HepG2 (cell line): ENCODE data around the gene FAM78A. TPM values are rescaled to one million over a fixed set of nuclear protein-coding genes. Genes with fewer than 3 reads are reported as not detected.

Experiments
- AKNA ChIP-seq: sonication (generic); formaldehyde crosslinking; IDR thresholded peaks from 2 replicates; pipeline ENCODE4 v1.4.0; 2020; ENCODE audit warnings: missing genetic modification reagents, borderline replicate concordance
- ARNT2 ChIP-seq: sonication (generic); formaldehyde crosslinking; IDR thresholded peaks from 2 replicates; pipeline ENCODE4 v1.8.0; 2022; ENCODE audit warnings: mild to moderate bottlenecking, low read depth, missing genetic modification reagents, moderate library complexity
- CHCHD3 ChIP-seq: sonication (generic); formaldehyde crosslinking; IDR thresholded peaks from 2 replicates; pipeline ENCODE4 v1.8.0; 2022; ENCODE audit warnings: mild to moderate bottlenecking, missing genetic modification reagents, moderate library complexity
- GTF3A ChIP-seq: sonication (generic); formaldehyde crosslinking; conservative IDR thresholded peaks from 2 replicates; pipeline ENCODE4 v1.4.0; 2020; ENCODE audit warnings: mild to moderate bottlenecking, missing genetic modification reagents
- ISL2 ChIP-seq: sonication (generic); formaldehyde crosslinking; IDR thresholded peaks from 2 replicates; pipeline ENCODE4 v1.5.0; 2020; ENCODE audit warnings: missing genetic modification reagents
- MIXL1 ChIP-seq: IDR thresholded peaks from 2 replicates; pipeline ENCODE4 v1.6.1; 2016
- MXD1 ChIP-seq: sonication (generic); formaldehyde crosslinking; IDR thresholded peaks from 2 replicates; pipeline ENCODE4 v1.4.0; 2020; ENCODE audit warnings: mild to moderate bottlenecking, missing genetic modification reagents
- NFYC ChIP-seq: IDR thresholded peaks from 2 replicates; pipeline ENCODE4 v1.6.1; 2016; ENCODE audit warnings: missing genetic modification reagents, missing compliant biosample characterization
- PBX3 ChIP-seq: sonication (generic); formaldehyde crosslinking; IDR thresholded peaks from 2 replicates; pipeline ENCODE4 v1.8.1; 2023; ENCODE audit warnings: missing genetic modification reagents, inconsistent platforms, borderline replicate concordance
- PHF8 ChIP-seq: sonication (generic); formaldehyde crosslinking; IDR thresholded peaks from 2 replicates; pipeline ENCODE4 v1.5.0; 2020; ENCODE audit warnings: missing genetic modification reagents
- POLR2AphosphoS2 ChIP-seq: IDR thresholded peaks from 2 replicates; pipeline ENCODE4 v1.6.1; 2011; ENCODE audit warnings: low read depth, low read length, improper control_type of control experiment
- RCOR2 ChIP-seq: IDR thresholded peaks from 2 replicates; pipeline ENCODE4 v1.6.1; 2016; ENCODE audit warnings: missing biosample characterization, missing genetic modification reagents
- SP1 ChIP-seq, 2 experiments: fragments of 450-650 bp in 1 of 2; sonication (generic) in 1 of 2; formaldehyde crosslinking in 1 of 2; IDR thresholded peaks; 2 replicates each; pipeline versions ENCODE4 v1.4.0 to v1.6.1; 2016 to 2020; ENCODE audit warnings: missing genetic modification reagents in 1 of 2
- SRSF4 ChIP-seq: fragments of 200-400 bp; formaldehyde crosslinking; IDR thresholded peaks from one replicate; pipeline ENCODE4 v1.6.1; 2018; ENCODE audit warnings: mild to moderate bottlenecking, low read depth, low read length, moderate library complexity; ENCODE audit not compliant: poor library complexity, severe bottlenecking
- SUZ12 ChIP-seq: fragments of 150-350 bp; IDR thresholded peaks from 2 replicates; pipeline ENCODE4 v1.6.1; 2014; ENCODE audit warnings: low read depth, low read length
- SYNCRIP ChIP-seq: fragments of 200-400 bp; formaldehyde crosslinking; IDR thresholded peaks from 2 replicates; pipeline ENCODE4 v1.6.1; 2018; ENCODE audit warnings: mild to moderate bottlenecking, low read depth, low read length; ENCODE audit not compliant: insufficient read depth
- ZBED4 ChIP-seq: sonication (generic); formaldehyde crosslinking; IDR thresholded peaks from 2 replicates; pipeline ENCODE4 v1.4.0; 2020; ENCODE audit warnings: missing genetic modification reagents, borderline replicate concordance
- ZMYM2 ChIP-seq: sonication (generic); formaldehyde crosslinking; IDR thresholded peaks from 2 replicates; pipeline ENCODE4 v1.8.0; 2022; ENCODE audit warnings: mild to moderate bottlenecking, missing genetic modification reagents
- ZNF761 ChIP-seq: sonication (generic); formaldehyde crosslinking; conservative IDR thresholded peaks from 2 replicates; pipeline ENCODE4 v1.4.0; 2020; ENCODE audit warnings: mild to moderate bottlenecking, missing genetic modification reagents
- ZNF891 ChIP-seq: sonication (generic); formaldehyde crosslinking; IDR thresholded peaks from 2 replicates; pipeline ENCODE4 v1.5.0; 2020; ENCODE audit warnings: mild to moderate bottlenecking, missing genetic modification reagents
- polyA plus RNA-seq, 8 experiments: library from polyadenylated mRNA; depleted of rRNA in 3 of 8; stranded (reverse) in 7 of 8; unstranded in 1 of 8; fragments of >200 nt; fragmentation: Illumina TruSeq in 4 of 8; extraction: Trizol in 4 of 8; gene quantifications; 2 replicates each; pipeline versions ENCODE4 v1.2.1 to v1.2.3, GENCODE V29; 2011 to 2016; ENCODE audit warnings: low read depth in 4 of 8, missing spikeins in 1 of 8, mixed read lengths in 1 of 8; ENCODE audit not compliant: insufficient read depth in 1 of 8
- total RNA-seq, 5 experiments: library from RNA; depleted of rRNA; stranded (reverse); fragments of >200 nt; fragmentation: Illumina TruSeq; extraction: Trizol; gene quantifications; 2 replicates each; pipeline ENCODE4 v1.2.3, GENCODE V29; 2016; ENCODE audit warnings: low read depth in 1 of 5

Gene FAM78A
- total and polyA plus RNA-seq, 2 of the 13 experiments (the other 11 are each of a cell fraction or from before 2014, with no cell fraction given) = 0.18 to 0.62 TPM

GRCh38 chr9:131289301-131290035, 13.2 kb upstream of the FAM78A start, which contains the start of gene PLPP7 (continued):
- TF ChIP-seq ZBED4 (CRISPR knock-in tag) (no peak), SYNCRIP (no peak), NFYC (CRISPR knock-in tag) (peak; percentile 82), CHCHD3 (CRISPR knock-in tag) (no peak), ZNF891 (CRISPR knock-in tag) (no peak), RCOR2 (CRISPR knock-in tag) (no peak), ARNT2 (no peak), SRSF4 (no peak), ISL2 (no peak), PBX3 (CRISPR knock-in tag) (no peak), AKNA (CRISPR knock-in tag) (no peak), MIXL1 (no peak), GTF3A (CRISPR knock-in tag) (no peak), ZMYM2 (CRISPR knock-in tag) (no peak), PHF8 (CRISPR knock-in tag) (peak; percentile 79), POLR2AphosphoS2 (no peak), SP1 (IDR thresholded peaks at IDR 0.05) (no peak), SP1 (CRISPR knock-in tag; IDR thresholded peaks at IDR 0.05) (no peak), SUZ12 (peak; percentile 53; the same call in 1 of the 2 replicates), MXD1 (CRISPR knock-in tag) (no peak), ZNF761 (no peak)
